ENCODE measurements around the gene WWP2.

DNA sequence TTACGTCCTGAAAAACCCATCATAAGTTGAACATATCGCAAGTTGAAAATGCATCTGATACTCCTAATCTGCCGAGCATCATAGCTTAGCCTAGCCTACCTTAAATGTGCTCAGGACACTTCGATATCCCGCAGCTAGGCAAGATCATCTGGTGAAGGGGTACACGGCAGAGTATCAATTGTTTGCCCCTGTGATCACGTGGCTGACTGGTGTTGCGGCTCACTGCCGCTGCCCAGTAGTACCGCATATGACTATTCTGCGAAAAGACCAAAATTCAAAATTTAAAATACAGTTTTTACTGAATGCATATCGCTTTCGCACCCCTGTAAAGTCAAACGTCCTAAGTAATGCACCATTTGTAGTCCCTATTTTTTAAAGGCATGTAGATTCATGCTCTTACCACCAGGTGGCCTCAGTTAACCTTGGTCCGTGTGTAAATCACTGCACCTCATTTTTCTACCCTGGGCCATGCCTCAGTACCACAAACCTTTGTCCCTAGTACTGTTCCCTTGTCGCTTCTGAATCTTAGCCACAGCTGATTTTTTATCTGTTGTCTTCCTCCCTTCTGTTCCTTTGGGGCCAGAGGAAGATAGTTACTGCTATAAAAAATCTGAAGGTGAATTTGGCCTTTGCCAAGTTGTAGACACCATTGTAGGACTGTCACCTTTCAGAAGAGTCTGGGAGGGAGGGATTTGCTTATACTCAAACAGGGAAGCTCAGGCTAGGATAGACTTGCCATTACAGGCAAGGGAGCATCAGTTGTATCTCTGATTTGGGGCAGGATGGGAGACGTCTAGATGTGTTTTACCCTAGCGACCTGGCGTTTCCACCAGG is 34.4 kb downstream of the WWP2 start:
- TF ChIP-seq EZH2phosphoT487 (IDR thresholded peaks at IDR 0.05; ENCODE audit: insufficient read depth, low read depth): no peak
- TF ChIP-seq EZH2 (IDR thresholded peaks at IDR 0.05; ENCODE audit: insufficient read depth, poor library complexity, severe bottlenecking): no peak
